Keratinocyte (primary cell): ENCODE results near the gene XYLT2. TPM values are rescaled to one million over a fixed set of nuclear protein-coding genes. Genes with fewer than 3 reads are reported as not detected.

Experiments
- DNase-seq: peaks from one replicate; pipeline ENCODE4 v3.0.0-alpha.2; 2011; ENCODE audit warnings: low read depth, missing footprints, low spot score
- FAIRE-seq: peaks from 2 replicates; lab custom pipeline; 2011; peaks lifted over from hg19 to GRCh38; lab: Jason Lieb, UNC
- H2AFZ ChIP-seq: 2 replicates; pipeline ENCODE4 v1.6.0; 2012; ENCODE audit warnings: low read length, control low read depth, inconsistent platforms; ENCODE audit not compliant: control insufficient read depth
- H3K27ac ChIP-seq: 2 replicates; pipeline ENCODE4 v1.5.1; 2011; ENCODE audit warnings: low read length; ENCODE audit not compliant: control insufficient read depth, insufficient read depth
- H3K27me3 ChIP-seq: 3 replicates; pipeline ENCODE4 v1.6.0; 2011; ENCODE audit warnings: low read length; ENCODE audit not compliant: control insufficient read depth, insufficient read depth; ENCODE audit errors: extremely low read depth
- H3K36me3 ChIP-seq, 2 experiments: 2 replicates in 1 of 2; 3 replicates in 1 of 2; pipeline ENCODE4 v1.5.1; 2011; ENCODE audit warnings: low read length in 2 of 2, mild to moderate bottlenecking in 1 of 2; ENCODE audit not compliant: control insufficient read depth in 2 of 2, insufficient read depth in 2 of 2; ENCODE audit errors: extremely low read depth in 1 of 2
- H3K4me1 ChIP-seq: 3 replicates; pipeline ENCODE4 v1.5.1; 2011; ENCODE audit warnings: low read length; ENCODE audit not compliant: control insufficient read depth, insufficient read depth; ENCODE audit errors: extremely low read depth
- H3K4me2 ChIP-seq: 3 replicates; pipeline ENCODE4 v1.6.0; 2011; ENCODE audit warnings: low read depth, low read length; ENCODE audit not compliant: control insufficient read depth, insufficient read depth; ENCODE audit errors: extremely low read depth
- H3K4me3 ChIP-seq, 3 experiments: fragments of 200-600 bp in 1 of 3; sonication (generic) in 1 of 3; 2 replicates in 2 of 3; 3 replicates in 1 of 3; pipeline ENCODE4 v1.5.1; 2011 to 2016; ENCODE audit warnings: low read length in 3 of 3, mild to moderate bottlenecking in 3 of 3, control low read depth in 2 of 3, inconsistent platforms in 1 of 3, low read depth in 1 of 3, mixed read lengths in 1 of 3, mixed run types in 1 of 3, moderate library complexity in 1 of 3; ENCODE audit not compliant: control insufficient read depth in 2 of 3, insufficient read depth in 2 of 3; ENCODE audit errors: extremely low read depth in 1 of 3
- H3K79me2 ChIP-seq: 2 replicates; pipeline ENCODE4 v1.6.0; 2012; ENCODE audit warnings: low read length; ENCODE audit not compliant: control insufficient read depth, insufficient read depth
- H3K9ac ChIP-seq: 3 replicates; pipeline ENCODE4 v1.6.0; 2011; ENCODE audit warnings: low read length; ENCODE audit not compliant: control insufficient read depth, insufficient read depth; ENCODE audit errors: extremely low read depth
- H3K9me1 ChIP-seq: 3 replicates; pipeline ENCODE4 v1.6.0; 2011; ENCODE audit warnings: low read length; ENCODE audit not compliant: control insufficient read depth, insufficient read depth; ENCODE audit errors: extremely low read depth
- H3K9me3 ChIP-seq: 2 replicates; pipeline ENCODE4 v1.5.1; 2012; ENCODE audit warnings: low read depth, low read length; ENCODE audit not compliant: control insufficient read depth
- H4K20me1 ChIP-seq: 3 replicates; pipeline ENCODE4 v1.6.0; 2011; ENCODE audit warnings: low read length; ENCODE audit not compliant: control insufficient read depth, insufficient read depth; ENCODE audit errors: extremely low read depth
- EZH2 ChIP-seq: IDR thresholded peaks from one replicate; pipeline ENCODE4 v1.6.1; 2012; ENCODE audit warnings: inconsistent platforms, mild to moderate bottlenecking, low read length, moderate library complexity
- dilution Hi-C: fragments of 300-500 bp; cut with MboI; formaldehyde crosslinking; loops from one replicate; pipeline ENCODE4 v1.7.0; 2020; ENCODE audit warnings: low sequenced_read_pairs; ENCODE audit not compliant: extremely low pct_ligation_motif_present
- polyA plus RNA-seq, 5 experiments: library from polyadenylated mRNA; depleted of rRNA in 3 of 5; stranded (reverse) in 3 of 5; stranded (forward) in 1 of 5; unstranded in 1 of 5; fragments of >200 nt; gene quantifications; 1 replicate in 1 of 5; 2 replicates in 3 of 5; 3 replicates in 1 of 5; pipeline versions ENCODE4 v1.2.1 to v1.2.3, GENCODE V29; 2011 to 2012; ENCODE audit warnings: missing spikeins in 2 of 5, low read depth in 1 of 5, low replicate concordance in 1 of 5
- TF ChIP-seq, protein P1 (sequence below), 3 experiments: IDR thresholded peaks in 1 of 3; conservative IDR thresholded peaks in 1 of 3; optimal IDR thresholded peaks in 1 of 3; 2 replicates in 2 of 3; 3 replicates in 1 of 3; pipeline versions ENCODE3 to v1.5.1; 2011; ENCODE audit warnings: low read length in 3 of 3, mild to moderate bottlenecking in 3 of 3, moderate library complexity in 2 of 3, control low read depth in 1 of 3, inconsistent platforms in 1 of 3; ENCODE audit not compliant: insufficient read depth in 2 of 3; ENCODE audit errors: extremely low read depth in 1 of 3

XYLT2 gene
- polyA plus RNA-seq, 1 donor (not counting 4 experiments of a cell fraction or from before 2014, with no cell fraction given), result 15.3 TPM

DNA sequence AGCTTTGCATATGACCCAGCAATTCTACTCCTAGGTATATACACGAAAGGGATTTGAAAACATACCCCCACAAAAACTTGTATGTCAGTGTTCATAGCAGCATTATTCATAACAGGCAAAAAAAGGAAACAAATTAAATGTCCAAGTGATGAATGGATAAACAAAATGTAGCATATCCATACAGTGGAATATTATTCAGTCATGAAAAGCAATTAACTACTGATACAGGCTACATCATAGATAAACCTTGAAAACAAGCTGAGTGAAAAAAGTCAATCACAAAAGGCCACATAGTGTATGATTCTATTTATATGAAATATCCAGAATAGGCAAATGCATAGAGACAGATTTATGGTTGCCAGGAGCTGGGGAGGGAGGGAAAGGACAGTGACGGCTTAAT is 27.8 kb downstream of the XYLT2 start:
- Histone ChIP-seq H3K27me3 (no peaks in the 10 kb centered on the region), H3K27ac (no peak overlapping the region), H3K9me1 (no peaks in the 10 kb centered on the region), H3K4me3 (peak overlapping the region; percentile 72 to 88 (median 83)), H3K36me3 (peaks cover 5 to 20% of the 10 kb centered on the region in 2 experiments), H3K4me2 (peak overlapping the region; percentile 94), H2AFZ (no peak overlapping the region), H3K4me1 (peaks cover 16% of the 10 kb centered on the region), H3K9me3 (no peaks in the 10 kb centered on the region), H4K20me1 (peaks cover 4% of the 10 kb centered on the region), H3K79me2 (peaks cover 30% of the 10 kb centered on the region), H3K9ac (peak overlapping the region; percentile 96)
- no peak for DNase-seq
- TF ChIP-seq, protein P1, sequence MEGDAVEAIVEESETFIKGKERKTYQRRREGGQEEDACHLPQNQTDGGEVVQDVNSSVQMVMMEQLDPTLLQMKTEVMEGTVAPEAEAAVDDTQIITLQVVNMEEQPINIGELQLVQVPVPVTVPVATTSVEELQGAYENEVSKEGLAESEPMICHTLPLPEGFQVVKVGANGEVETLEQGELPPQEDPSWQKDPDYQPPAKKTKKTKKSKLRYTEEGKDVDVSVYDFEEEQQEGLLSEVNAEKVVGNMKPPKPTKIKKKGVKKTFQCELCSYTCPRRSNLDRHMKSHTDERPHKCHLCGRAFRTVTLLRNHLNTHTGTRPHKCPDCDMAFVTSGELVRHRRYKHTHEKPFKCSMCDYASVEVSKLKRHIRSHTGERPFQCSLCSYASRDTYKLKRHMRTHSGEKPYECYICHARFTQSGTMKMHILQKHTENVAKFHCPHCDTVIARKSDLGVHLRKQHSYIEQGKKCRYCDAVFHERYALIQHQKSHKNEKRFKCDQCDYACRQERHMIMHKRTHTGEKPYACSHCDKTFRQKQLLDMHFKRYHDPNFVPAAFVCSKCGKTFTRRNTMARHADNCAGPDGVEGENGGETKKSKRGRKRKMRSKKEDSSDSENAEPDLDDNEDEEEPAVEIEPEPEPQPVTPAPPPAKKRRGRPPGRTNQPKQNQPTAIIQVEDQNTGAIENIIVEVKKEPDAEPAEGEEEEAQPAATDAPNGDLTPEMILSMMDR (optimal IDR thresholded peaks at IDR 0.05 in 1 of 3, IDR thresholded peaks at IDR 0.05 in 1 of 3, conservative IDR thresholded peaks at IDR 0.05 in 1 of 3; ENCODE audit: extremely low read depth in 1 of 3, insufficient read depth in 2 of 3, low read length in 3 of 3), result no peak
- no peak for FAIRE-seq
- dilution Hi-C loops, result no loop called here

DNA sequence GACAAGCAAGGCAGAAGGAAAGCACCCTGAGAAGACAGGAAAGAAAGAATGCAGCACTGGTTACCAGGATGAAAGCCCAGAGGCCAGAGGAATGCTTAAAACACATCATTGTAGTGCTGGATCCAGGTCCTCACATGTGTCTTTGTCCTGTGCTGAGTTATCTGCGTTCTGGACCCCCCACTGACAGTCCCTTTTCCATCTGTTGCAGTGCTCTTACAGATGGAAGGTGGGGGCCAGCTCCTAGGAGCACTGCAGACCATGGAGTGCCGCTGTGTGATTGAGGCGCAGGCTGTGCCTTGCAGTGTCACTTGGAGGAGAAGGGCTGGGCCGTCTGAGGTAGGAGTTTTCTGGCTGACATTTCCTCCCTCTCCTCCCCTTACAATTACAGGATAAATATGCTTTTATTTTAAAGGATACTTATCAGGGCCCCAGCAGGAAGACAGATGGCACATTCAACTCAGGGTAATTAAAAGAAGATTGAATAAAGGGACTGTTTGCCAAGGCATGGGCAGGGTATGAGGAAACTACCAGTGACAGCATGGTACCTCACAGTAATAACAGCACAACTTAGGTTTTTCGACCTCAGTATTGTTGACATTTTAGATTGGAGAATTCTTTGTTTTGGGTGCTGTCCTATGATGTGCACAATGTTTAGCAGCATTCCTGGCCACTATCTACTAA is 30.1 kb downstream of the XYLT2 start:
- Histone ChIP-seq H3K9ac (no peak overlapping the region), H2AFZ (no peak overlapping the region), H3K27ac (no peak overlapping the region), H3K27me3 (no peaks in the 10 kb centered on the region), H3K9me1 (no peaks in the 10 kb centered on the region), H4K20me1 (no peaks in the 10 kb centered on the region), H3K36me3 (peaks cover 4 to 10% of the 10 kb centered on the region in 2 experiments), H3K9me3 (no peaks in the 10 kb centered on the region), H3K79me2 (peaks cover 16% of the 10 kb centered on the region), H3K4me1 (peaks cover 15% of the 10 kb centered on the region), H3K4me2 (no peak overlapping the region), H3K4me3 (no peak overlapping the region)
- DNase-seq (no peak), FAIRE-seq (no peak)
- dilution Hi-C loops, result no loop called here
- TF ChIP-seq EZH2, result no peak
- TF ChIP-seq, protein P1 (optimal IDR thresholded peaks at IDR 0.05 in 1 of 3, IDR thresholded peaks at IDR 0.05 in 1 of 3, conservative IDR thresholded peaks at IDR 0.05 in 1 of 3; ENCODE audit: extremely low read depth in 1 of 3, insufficient read depth in 2 of 3, low read length in 3 of 3), result no peak
